Measurements from ENCODE around the gene HJV. TPM values are rescaled to one million over a fixed set of nuclear protein-coding genes. Genes with fewer than 3 reads are reported as not detected.
"Not testable (repeated sequence)": the region's sequence is repeated elsewhere in the genome, so short reads cannot be mapped to it uniquely, and the experiment has no call there.

Gene HJV, protein sequence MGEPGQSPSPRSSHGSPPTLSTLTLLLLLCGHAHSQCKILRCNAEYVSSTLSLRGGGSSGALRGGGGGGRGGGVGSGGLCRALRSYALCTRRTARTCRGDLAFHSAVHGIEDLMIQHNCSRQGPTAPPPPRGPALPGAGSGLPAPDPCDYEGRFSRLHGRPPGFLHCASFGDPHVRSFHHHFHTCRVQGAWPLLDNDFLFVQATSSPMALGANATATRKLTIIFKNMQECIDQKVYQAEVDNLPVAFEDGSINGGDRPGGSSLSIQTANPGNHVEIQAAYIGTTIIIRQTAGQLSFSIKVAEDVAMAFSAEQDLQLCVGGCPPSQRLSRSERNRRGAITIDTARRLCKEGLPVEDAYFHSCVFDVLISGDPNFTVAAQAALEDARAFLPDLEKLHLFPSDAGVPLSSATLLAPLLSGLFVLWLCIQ
- total RNA-seq: 0.18 TPM in 1 of 2 replicates, not detected in the other
- polyA plus RNA-seq: not detected in 2 replicates

DNA sequence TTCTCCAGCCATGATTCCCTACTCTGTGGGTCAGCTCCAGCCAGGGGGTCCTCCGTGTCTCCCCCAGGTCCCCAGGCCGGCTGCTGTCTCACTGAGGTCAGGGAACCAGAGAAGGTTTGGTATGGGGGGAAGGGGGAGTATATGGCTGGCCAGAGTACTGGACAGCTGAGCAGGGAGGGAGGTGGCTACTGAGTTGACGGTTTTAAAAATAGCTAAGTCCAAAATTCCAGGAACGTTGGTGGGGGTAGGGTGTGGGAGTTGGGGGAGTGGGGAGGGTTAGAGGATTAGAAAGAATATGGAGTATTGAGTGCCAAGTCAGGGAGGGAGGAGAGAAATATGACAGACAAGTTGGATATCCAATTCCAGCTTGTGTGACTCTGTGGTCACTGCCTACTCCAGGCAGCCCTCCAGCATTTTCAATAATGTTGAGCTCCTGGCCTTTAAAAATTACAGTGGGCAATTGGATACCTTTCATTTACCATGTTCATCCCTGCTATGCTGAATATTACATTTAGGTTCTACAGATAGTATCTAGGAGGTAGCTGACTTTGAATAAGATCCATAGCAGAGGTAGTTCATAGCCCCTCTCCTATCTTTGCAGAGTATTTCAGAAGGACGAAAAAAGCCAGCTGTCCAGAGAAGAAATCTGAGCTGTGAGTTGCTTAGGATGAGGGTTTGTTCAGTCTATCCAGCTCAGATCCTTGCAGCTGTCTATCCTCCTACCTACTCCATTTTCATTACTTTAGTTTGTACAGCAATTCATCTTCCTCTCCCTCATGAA, at the start of gene HJV:
Gene HJV, minus strand, starts transcription at position 114 of the 781 bp plus-strand sequence. CDS start 1,504 bp downstream, outside the sequence.
- Histone ChIP-seq H3K4me1 (ENCODE audit: low read depth) (peaks cover 5% of the 10 kb centered on the region), H3K9me3 (ENCODE audit: low read depth) (no peaks in the 10 kb centered on the region), H3K27ac (no peak within 1 kb of the TSS), H3K36me3 (no peaks in the 10 kb centered on the region), H3K4me3 (no peak within 1 kb of the TSS), H3K27me3 (peaks cover 43% of the 10 kb centered on the region)
- peak in 1 of 2 donors; percentile 34 for DNase-seq (ENCODE audit: low read depth in 1 of 2, low spot score in 1 of 2)
- TF ChIP-seq, protein P1, sequence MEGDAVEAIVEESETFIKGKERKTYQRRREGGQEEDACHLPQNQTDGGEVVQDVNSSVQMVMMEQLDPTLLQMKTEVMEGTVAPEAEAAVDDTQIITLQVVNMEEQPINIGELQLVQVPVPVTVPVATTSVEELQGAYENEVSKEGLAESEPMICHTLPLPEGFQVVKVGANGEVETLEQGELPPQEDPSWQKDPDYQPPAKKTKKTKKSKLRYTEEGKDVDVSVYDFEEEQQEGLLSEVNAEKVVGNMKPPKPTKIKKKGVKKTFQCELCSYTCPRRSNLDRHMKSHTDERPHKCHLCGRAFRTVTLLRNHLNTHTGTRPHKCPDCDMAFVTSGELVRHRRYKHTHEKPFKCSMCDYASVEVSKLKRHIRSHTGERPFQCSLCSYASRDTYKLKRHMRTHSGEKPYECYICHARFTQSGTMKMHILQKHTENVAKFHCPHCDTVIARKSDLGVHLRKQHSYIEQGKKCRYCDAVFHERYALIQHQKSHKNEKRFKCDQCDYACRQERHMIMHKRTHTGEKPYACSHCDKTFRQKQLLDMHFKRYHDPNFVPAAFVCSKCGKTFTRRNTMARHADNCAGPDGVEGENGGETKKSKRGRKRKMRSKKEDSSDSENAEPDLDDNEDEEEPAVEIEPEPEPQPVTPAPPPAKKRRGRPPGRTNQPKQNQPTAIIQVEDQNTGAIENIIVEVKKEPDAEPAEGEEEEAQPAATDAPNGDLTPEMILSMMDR (IDR thresholded peaks at IDR 0.05; ENCODE audit: low read depth, low read length): no peak

DNA sequence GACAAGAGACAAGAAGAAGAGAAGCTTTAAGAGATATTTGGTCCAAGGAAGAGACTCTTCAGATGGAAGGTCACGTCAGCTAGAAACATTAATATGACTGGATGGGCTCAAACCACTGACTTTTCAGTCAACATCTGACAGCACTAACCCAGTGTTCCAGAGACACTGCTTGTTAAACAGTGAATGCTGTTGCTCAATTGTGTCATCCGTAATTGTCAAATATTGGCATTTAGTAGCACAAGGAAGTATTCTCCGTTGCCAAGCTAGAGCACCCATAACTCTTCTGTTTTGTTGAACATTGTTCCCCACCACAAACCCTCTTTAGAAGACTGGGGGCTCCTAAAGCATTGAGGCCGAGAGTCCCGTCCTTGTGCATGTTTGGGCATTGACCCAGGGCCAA, 37.6 kb upstream of the HJV start:
- H3K36me3 ChIP-seq; DNase-seq (ENCODE audit: low read depth in 1 of 2, low spot score in 1 of 2); H3K27ac ChIP-seq; H3K9me3 ChIP-seq (ENCODE audit: low read depth); H3K27me3 ChIP-seq; H3K4me3 ChIP-seq; H3K4me1 ChIP-seq (ENCODE audit: low read depth): not testable (repeated sequence)

DNA sequence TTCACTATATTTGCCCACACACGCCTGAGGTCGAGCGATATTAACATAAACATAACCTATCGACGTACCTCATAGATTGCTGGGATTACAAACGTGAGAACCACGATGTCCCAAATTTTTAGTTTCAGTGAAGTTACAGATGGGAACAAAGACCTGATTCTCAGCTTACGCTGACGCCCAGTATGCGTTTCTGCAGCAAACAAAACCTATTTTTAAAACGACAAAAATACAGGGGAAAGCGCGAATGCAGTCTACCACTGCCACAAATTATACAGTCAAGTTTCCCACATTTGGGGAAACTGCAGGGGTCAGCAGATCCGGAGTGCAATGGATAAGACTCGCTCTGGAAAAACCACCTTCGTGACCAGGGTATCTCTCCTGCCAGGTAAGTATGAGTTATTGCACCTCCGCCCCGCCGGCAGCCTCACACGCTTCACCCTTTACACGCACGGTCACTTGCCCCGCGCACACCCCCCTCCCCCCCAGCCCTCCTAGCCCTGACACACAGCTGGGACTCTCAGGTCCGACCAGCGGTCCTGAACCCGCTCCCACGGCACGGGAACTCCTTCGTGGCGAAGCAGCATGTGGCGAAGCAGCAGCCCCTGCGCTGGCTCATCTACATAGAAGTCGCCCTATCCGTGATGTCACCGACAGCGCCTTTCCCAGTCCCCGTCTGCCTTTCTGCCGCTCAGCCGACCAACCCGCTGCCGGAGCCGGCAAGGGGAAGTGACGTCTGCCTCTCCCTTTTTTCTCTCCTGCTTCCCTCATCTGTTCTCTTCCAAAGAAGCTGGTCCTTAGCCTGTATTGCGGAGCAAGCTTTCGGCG, 30.5 kb upstream of the HJV start:
- not testable (repeated sequence) for H3K4me1 ChIP-seq (ENCODE audit: low read depth); H3K36me3 ChIP-seq; H3K9me3 ChIP-seq (ENCODE audit: low read depth); H3K27me3 ChIP-seq
- Histone ChIP-seq H3K4me3 (peak overlapping the region; percentile 36), H3K27ac (peak overlapping the region; percentile 96)
- peak; percentile 84 to 97 for DNase-seq (ENCODE audit: low read depth in 1 of 2, low spot score in 1 of 2)

DNA sequence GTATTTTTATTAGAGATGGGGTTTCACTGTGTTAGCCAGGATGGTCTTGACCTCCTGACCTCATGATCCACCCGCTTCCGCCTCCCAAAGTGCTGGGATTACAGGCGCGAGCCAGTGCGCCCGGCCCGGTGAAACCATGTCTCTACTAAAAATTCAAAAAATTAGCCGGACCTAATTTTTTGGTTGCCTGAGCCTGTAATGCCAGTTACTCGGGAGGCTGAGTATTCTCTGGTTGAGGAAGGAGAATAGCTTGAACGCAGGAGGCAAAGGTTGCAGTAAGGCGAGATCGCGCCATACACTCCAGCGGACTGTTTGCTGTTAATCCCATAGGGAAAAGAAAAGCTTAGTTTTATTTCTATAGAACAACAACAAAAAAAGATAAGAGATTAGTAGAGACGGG, 29.9 kb upstream of the HJV start:
- TF ChIP-seq, protein P1 (IDR thresholded peaks at IDR 0.05; ENCODE audit: low read depth, low read length): no peak
- Histone ChIP-seq H3K27ac (peak overlapping the region; percentile 96), H3K36me3 (no peaks in the 10 kb centered on the region), H3K27me3 (no peaks in the 10 kb centered on the region), H3K4me3 (no peak overlapping the region), H3K4me1 (ENCODE audit: low read depth) (no peaks in the 10 kb centered on the region), H3K9me3 (ENCODE audit: low read depth) (no peaks in the 10 kb centered on the region)
- DNase-seq (ENCODE audit: low read depth in 1 of 2, low spot score in 1 of 2): no peak

DNA sequence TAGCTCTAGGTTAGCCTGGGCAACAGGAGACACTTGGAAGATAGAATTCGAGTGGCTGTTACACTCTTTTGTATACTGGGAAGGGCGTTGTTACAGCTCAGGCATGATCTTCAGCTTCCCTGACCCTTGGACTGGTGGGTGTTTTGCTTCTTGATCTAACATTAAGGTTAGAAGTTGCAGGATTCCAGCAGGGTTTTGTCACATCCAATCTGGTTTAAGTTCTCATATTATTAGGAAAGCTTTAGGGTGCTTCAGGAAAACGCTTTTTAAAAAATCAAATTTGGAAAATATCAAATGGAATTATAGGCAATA, 29.1 kb upstream of the HJV start:
- H3K4me1 ChIP-seq (ENCODE audit: low read depth); H3K27me3 ChIP-seq; H3K4me3 ChIP-seq; H3K9me3 ChIP-seq (ENCODE audit: low read depth); DNase-seq (ENCODE audit: low read depth in 1 of 2, low spot score in 1 of 2); H3K36me3 ChIP-seq: not testable (repeated sequence)
- peak overlapping the region; percentile 5 for H3K27ac ChIP-seq

DNA sequence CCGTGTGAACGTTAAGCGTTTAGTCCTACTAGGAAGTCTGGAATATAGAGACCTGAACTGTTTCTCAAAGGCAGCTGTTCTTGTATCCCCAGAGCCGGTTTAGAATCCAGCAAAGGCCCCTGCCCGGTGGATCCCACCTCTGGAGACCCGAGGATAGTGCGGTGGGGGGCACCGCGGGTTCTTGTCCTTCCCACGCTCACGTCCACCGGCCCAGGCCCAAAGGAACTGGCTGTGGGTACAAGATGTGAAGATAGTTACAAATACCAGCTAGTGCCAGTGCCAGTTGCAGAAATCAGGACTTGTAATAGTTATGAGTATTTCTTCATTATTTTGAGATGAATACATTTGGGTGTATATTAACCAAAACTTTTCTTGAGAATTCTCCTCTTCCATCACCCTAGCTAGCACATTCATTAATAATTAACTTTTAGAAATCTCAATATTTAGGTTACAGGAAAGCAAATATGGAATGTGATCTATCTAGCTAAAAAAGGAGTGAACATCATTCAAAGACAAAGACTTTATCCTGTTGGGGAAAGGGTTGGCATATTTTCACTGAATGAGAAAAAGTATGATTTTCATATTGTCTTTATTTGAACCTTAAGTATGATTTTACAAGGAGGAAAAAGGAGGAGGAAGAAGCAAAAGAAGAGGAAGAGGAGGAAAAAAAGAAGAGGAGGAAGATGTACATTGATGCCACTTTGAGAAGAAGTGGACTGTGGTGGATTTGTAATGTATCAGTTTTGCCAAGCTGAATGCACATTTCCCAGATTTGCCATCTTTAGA, 28.5 kb upstream of the HJV start:
- peak overlapping the region; percentile 5 for H3K27ac ChIP-seq
- H3K9me3 ChIP-seq (ENCODE audit: low read depth); H3K36me3 ChIP-seq; H3K4me3 ChIP-seq; DNase-seq (ENCODE audit: low read depth in 1 of 2, low spot score in 1 of 2); H3K27me3 ChIP-seq; H3K4me1 ChIP-seq (ENCODE audit: low read depth): not testable (repeated sequence)

DNA sequence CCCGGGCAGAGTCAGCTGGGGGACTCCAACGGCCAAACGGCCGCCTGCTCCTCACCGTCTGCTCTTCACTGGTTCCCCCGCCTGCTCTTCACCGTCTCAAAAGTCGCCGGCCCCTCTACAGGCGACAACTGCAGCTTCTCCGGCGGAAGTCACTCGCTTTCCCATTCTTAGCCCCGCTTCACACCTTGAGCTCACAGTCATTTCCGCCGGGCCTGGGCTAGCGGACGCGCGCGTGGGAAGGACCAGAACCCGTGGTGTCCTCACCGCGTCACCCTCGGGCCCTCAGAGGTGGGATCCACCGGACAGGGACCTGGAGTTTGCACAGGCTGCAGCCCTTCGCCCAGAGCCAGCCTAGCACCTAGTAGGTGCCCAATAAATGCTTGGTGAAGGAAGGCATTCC, 27.9 kb upstream of the HJV start:
- DNase-seq (ENCODE audit: low read depth in 1 of 2, low spot score in 1 of 2): no peak
- Histone ChIP-seq H3K9me3 (ENCODE audit: low read depth) (no peaks in the 10 kb centered on the region), H3K27ac (no peak overlapping the region), H3K36me3 (no peaks in the 10 kb centered on the region), H3K4me3 (no peak overlapping the region), H3K4me1 (ENCODE audit: low read depth) (no peaks in the 10 kb centered on the region), H3K27me3 (no peaks in the 10 kb centered on the region)
- TF ChIP-seq, protein P1 (IDR thresholded peaks at IDR 0.05; ENCODE audit: low read depth, low read length): no peak

DNA sequence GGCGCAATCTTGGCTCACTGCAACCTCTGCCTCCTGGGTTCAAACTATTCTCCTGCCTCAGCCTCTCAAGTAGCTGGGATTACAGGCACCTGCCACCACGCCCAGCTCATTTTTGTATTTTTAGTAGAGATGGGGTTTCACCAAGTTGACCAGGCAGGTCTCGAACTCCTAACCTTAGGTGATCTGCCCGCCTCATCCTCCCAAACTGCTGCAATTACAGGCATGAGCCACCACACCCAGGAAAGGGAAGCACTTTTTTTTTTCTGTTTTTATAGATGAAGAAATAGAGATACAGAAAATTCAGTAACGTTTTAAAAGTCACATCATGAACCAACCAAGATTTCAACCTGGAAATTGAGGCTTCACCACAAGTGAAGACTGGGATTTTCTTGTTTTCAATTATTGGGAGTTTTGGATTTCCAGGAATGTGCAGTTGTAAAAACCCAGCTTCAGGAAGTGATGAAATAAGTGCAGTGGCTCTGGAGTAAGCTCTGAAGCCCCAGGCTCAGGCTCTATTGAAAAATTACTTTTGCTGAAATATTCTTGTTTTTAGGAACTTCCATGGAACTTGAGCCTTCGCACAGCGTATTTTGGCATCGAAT, 27.1 kb upstream of the HJV start:
- peak in 1 of 2 donors; percentile 69 for DNase-seq (ENCODE audit: low read depth in 1 of 2, low spot score in 1 of 2)
- not testable (repeated sequence) for H3K4me3 ChIP-seq; H3K27ac ChIP-seq; H3K9me3 ChIP-seq (ENCODE audit: low read depth); H3K4me1 ChIP-seq (ENCODE audit: low read depth); H3K36me3 ChIP-seq; H3K27me3 ChIP-seq

All from cardiac muscle cell (in vitro differentiated cells and primary cell).